Activated CD4-positive, alpha-beta T cell treated with anti-CD3 and anti-CD28 coated beads, Interleukin-2, amount 50 U/mL, for 24 hours (primary cell): ENCODE results near the gene COL23A1.

Experiments
- DNase-seq, 2 donors: peaks; one replicate each; pipeline ENCODE4 v3.0.0-alpha.2; 2020; ENCODE audit warnings: low read depth in 1 of 2, low spot score in 1 of 2

The COL23A1 gene

DNA sequence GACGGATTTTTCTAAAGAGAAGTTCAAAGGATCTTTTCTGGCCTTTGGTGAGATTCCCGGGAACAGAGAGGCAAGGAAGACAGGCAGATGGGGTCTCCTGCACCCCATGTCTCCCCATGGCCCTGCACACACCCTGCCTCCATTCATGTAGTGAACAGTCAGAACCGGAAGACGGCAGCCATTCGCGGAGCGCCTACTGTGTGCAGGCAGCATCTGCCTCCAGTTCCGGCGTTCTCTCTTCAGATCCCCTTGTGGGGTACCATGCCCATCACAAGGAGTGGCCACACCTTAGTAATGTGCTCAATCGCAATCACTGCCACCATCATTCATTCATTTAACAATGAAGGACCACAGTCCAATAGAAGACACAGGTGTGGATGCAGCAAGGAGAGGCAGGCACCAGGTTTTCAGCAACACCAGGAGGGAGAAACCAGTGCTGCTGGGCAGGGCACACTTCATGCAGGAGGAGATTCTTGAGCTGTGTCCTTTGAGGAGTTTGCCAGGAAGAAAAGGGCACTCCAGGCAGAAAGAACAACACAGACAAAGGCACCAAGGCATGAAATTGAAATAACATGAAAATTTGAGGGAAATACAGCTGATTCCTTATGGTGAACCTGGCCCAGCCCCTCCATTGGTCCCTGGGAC is 186.1 kb downstream of the COL23A1 start:
- DNase-seq = no peak

- no peak for DNase-seq
Measured at GRCh38 chr5:178403351-178403750, 186.8 kb downstream of the COL23A1 start.

DNA sequence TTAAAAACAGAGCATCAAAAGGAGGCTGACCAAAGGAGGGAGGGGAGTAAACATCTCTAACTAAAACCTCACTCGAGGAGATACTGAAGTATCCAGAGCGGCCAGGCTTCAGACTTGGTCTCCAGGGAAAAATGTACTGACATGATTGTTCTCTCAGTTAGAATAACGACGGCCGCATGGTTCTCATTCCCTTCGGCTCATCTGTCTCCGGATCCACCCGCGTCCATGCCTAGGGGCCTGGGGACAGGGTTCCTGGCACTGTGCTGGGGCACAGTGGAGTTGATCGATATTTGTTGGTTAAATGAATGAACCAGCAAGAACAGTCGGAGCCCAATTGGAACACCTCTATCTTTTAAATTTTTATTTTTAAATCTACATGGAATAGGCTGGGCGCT is 190.5 kb downstream of the COL23A1 start:
- DNase-seq = no peak

DNA sequence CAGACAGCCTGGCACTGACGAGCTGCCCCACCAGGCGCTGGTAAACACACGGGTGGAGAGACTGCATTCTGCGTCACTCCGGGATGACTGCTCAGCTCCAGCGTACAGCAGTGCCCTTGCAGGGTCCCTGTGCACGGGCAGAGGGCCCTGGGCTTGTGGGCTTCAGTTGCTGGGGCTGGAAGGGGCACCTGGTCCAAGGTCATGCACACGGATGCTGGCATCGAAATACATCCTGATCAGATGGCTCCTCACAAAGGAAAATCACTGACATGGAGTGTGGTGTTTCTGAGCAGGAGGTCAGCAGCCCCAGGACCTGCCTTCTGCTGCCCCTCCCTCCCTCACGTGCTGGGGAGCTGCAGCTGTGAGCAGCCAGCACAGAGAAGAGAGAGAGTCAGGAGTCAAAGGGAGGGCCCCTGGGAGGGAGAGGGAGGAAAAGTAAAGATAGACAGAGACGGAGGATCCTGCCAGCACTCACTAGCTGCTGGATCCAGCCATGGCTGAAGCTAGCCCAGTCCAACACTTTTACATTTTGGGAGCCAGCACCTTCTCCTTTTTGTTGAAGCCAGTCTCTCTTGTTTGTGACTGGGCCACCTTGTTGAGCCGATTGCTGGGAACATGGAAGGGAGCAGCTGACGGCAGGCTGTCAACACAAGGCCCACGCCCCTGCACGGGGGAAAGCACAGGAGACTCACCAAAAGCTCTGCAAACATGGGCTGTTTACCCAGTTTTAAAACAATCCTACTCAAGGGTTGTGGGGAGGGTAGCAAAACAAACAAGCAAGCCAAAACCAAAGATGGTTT is 191.1 kb downstream of the COL23A1 start:
- DNase-seq = no peak

DNA sequence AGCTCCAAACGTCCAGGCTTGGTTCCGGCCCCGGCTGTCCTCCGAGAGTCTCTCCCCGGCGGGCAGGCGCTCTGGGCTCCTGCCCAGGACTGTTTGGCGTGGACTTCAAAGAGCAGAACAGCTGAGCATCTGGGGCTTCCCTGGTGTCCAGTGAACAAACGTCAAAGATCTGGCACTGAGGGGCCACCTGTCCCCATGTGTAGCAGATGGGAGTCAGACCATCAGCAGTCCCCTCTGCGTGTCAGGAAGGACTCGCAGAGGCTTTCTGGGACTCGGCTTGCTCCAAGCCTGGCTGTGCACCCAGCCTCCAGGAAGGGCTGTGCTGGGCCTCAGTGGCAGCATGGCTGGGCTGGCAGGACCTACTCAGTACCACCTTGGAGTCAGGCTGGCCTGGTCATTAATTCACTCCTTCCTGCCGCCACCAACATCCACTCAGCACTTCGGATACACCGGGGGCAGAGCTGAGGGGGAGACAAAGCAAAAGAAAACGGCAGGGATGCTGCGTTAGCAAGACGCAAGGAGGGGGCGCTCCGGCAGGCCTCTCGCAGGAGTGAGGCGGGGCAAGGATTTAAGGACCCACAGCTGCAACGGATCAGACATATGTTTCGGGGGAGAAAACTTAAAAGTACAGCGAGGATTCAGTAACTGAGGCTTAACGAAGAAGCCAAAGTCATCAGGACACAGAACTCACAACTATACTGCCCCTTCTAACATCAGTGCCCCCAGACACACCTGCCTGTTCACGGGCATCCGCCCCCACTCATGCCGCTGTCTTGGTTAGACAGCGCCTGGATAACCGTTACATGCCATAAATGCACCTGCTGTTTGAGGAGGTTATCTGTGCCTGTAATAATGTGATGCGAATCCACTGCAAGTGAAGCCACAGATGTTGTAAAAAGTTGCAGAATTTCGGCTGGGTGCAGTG is 193.1 kb downstream of the COL23A1 start:
- DNase-seq = no peak

DNA sequence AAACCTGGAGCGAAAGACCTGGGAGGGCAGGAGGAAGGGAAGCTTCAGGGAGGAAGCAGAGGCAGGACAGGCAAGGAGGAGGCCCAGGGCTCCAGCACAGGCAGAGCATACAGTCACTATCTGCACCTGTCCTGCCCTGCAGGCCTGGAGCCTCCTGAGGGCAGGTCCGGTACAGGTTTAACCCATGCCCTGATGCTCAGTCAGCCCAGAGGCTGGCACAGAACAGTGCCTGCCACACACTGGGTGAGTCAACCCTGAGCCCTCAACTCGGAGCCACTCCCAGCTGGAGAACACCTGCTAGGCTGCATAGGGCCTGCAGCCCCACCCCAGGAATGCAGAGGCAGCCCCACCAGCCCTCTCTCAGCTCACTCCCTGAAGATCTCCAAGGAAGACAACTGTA is 196.1 kb downstream of the COL23A1 start:
- DNase-seq = no peak

DNA sequence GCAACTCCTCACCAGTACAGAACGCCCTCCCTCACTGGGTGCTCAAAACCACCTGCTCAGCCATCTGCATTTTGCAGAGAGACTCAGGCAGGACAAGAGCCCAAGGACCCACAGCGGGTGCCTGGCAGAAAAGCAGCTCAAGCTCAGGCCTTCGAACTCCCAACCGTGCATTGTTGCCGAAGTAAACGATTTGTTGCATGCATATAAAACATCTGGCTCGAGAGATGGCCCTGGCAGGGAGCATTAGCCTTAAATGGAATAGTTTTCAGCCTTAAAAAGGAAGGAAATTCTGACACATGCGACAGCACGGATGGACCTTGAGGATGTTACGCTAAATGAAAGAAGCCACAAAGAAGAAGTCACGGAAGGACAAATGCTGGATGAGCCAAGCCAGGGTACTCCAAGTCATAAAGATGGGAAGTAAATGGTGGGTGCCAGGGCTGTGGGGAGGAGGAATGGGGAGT is 197.2 kb downstream of the COL23A1 start:
- DNase-seq = no peak

DNA sequence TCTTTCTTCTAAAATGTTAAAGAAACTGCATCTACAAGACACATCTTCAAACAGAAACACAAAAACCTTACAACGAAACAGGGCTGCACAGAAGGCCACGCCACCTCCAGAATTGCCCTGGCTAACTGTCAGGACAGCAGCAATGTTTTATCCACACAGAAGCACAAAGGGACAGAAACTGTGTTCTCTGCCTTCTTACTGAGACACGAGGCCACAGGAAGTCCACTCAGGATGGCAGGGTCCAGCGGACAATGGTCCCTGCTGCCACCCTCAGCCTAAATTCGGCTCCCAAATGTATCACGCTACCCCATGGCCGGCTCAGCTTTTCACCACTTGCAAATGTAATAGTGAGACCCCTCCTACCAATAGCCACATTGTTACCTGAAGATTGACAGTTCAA is 197.8 kb downstream of the COL23A1 start:
- no peak for DNase-seq

DNA sequence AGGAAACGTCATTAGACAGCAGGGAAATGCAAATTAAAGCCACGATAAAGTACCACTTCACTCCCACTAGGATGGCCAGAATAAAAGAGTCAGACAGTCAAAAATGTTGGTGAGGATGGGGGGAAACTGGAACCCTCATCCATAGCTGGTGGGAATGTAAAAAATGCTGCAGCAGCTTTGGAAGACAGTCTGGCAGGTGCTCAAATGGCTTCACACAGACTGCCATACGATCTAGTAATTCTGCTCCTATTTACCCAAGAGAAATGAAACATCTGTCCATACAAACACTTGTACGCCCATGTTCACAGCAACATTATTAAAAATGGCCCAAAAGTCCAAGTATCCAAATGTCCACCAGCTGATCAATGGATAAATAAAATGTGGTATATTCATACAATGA is 198.7 kb downstream of the COL23A1 start:
- DNase-seq = no peak

GRCh38 chr5:178389796-178390195 is 200.4 kb downstream of the COL23A1 start:
- no peak for DNase-seq

DNA sequence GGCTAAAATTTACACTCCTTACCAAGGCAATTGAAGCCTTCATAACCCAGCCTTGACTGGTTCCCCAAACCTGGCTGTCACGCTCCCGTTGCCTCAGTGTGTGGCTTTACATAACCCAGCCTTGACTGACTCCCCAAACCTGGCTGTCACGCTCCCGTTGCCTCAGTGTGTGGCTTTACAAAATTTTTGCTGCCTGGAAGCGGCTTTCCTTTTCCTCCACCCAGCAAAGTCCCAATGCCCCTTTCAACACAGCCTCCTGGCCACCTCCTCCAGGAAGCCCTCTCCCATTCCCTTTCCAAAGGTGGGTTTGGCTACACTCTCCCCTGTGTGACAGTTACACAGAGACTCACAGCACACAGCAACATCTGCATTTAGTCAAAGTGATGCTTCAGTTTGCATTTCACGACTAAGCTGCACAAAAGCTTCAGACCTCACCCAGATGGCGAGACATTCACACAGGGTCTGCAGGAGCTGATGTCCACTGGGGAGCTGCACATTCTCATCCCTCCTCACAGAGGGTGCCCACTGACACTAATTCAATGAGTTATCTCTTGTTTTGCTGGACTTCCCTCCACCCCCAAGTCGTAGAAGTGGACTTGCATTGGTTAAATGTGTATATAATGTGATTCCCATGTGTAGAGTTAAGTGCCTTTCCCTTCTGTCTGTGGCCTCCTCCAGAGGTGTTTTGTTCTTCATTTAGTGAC is 201.0 kb downstream of the COL23A1 start:
- no peak for DNase-seq

GRCh38 chr5:178388386-178389025 is 201.7 kb downstream of the COL23A1 start:
- DNase-seq = no peak

GRCh38 chr5:178387856-178388190 is 202.4 kb downstream of the COL23A1 start:
- DNase-seq = no peak

- no peak for DNase-seq
Measured at GRCh38 chr5:178387061-178387855, 202.9 kb downstream of the COL23A1 start.

DNA sequence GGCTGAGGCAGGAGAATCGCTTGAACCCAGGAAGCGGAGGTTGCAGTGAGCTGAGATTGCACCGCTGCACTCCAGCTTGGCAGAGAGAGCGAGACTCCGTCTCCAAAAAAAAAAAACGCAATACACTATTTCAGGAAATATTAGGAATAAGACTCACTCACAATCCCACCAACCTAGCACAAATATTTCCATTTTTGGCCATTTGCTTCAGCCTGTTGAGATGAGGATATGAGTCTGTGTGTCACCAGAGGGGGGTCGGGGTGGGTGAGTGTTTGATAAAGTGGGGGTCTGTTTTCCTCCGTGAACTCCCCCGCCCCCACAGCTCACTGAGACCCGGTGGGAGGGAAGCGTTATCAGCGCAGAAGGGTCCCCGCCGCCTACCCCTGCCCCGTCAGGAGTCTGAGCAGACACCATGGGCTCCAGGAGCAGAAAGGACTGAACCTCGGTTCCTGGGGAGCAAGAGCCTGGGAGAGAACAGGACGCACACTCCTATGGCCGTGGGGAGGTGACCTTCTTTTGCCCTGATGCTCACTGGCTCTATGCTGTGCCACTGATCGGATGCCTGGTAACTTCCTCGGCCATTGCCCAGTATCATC is 203.8 kb downstream of the COL23A1 start:
- DNase-seq = no peak

DNA sequence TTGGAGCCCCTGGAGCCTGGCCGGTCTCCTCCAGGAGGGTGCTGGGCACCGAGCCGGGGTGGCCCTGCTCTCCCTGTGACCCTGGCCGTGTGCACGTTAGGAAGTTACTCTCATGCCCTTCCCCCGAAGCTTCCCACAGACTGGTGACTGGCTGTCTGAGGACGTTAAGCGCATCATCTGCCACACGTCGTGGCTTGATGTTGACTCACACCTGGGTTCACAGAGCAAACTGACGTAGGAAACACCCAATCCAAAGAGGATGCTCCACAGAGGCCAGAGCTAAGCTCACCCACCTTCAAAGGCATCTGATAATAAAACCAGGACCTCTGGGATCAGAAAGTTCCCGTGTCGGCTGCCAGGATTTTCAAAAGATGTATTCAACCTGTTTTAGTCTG is 204.7 kb downstream of the COL23A1 start:
- DNase-seq = no peak

DNA sequence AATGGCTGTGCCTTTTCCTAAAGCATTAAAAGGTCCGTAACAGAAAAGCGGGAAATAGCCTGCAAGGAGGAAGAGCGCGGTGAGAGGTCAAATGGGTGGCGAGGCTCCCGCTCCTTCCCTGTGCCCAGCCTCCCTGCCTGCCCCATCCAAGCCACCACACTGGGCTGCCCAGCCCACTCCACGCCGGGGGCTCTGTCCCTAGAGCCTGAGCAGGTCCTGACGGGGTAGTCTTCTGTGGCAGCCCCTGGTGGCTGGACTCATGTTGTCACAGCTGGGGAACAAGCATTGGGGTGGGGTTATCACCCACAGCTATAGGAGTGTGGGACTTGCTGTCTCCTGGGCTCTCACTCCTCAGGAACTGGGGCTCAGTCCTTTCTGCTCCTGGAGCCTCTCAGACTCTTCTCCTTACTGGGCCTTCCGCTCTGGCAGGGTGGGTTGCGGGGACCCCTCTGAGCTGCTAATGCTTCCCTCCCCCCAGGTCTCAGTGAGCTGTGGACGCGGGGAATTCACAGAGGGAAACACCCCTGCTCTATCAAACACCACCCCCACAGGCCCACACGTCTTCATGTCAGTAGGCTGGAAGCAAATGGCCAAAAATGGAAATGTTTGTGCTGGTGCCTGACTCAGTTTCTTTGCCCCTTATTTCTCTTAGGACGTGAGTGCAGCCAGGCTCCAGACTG is 205.2 kb downstream of the COL23A1 start:
- DNase-seq = no peak

GRCh38 chr5:178383919-178384815 is 206.0 kb downstream of the COL23A1 start:
- DNase-seq = no peak
